ENCODE measurements around the gene ENTREP1. TPM values are rescaled to one million over a fixed set of nuclear protein-coding genes. Genes with fewer than 3 reads are reported as not detected.

ENTREP1 gene
- total and polyA plus RNA-seq, 2 experiments from 2014 or later: 0.94 to 2.2 TPM

GRCh38 chr9:69431203-69431602, 106.2 kb downstream of the ENTREP1 start:
- WGBS (ENCODE audit: low lambda C conversion rate, missing lambda C conversion rate): 94% methylated on average over 13 of the region's 13 CpGs
- no peaks in the 10 kb centered on the region for H3K27me3 ChIP-seq
- H4K20me1 ChIP-seq (ENCODE audit: insufficient read depth, poor library complexity, severe bottlenecking): no peaks in the 10 kb centered on the region
- no peak for TF ChIP-seq CTCF (IDR thresholded peaks at IDR 0.05; ENCODE audit: poor library complexity)
- no peak for TF ChIP-seq EZH2 (IDR thresholded peaks at IDR 0.05; ENCODE audit: borderline replicate concordance)
- no peak for TF ChIP-seq EZH2phosphoT487 (IDR thresholded peaks at IDR 0.05; ENCODE audit: low read depth, severe bottlenecking, unreplicated experiment)
- no peak overlapping the region for H3K27ac ChIP-seq
- DNase-seq (ENCODE audit: low spot score): no peak
- no peaks in the 10 kb centered on the region for H3K9me2 ChIP-seq (replicated peaks; ENCODE audit: insufficient read depth)
- no peak overlapping the region for H3K4me2 ChIP-seq
- H3K4me1 ChIP-seq (ENCODE audit: insufficient read depth): no peaks in the 10 kb centered on the region
- H3K79me2 ChIP-seq: no peaks in the 10 kb centered on the region
- H2AFZ ChIP-seq: no peak overlapping the region
- H3K36me3 ChIP-seq (replicated peaks; ENCODE audit: insufficient read depth, low read depth): no peaks in the 10 kb centered on the region
- no peaks in the 10 kb centered on the region for H3K9me3 ChIP-seq (ENCODE audit: low read depth)
- no peak overlapping the region for H3K4me3 ChIP-seq

GRCh38 chr9:69431777-69432176, 106.8 kb downstream of the ENTREP1 start:
- no peaks in the 10 kb centered on the region for H3K9me2 ChIP-seq (replicated peaks; ENCODE audit: insufficient read depth)
- H3K4me3 ChIP-seq: no peak overlapping the region
- WGBS (ENCODE audit: low lambda C conversion rate, missing lambda C conversion rate): 92% methylated on average over 1 of the region's 1 CpG
- H2AFZ ChIP-seq: no peak overlapping the region
- TF ChIP-seq EZH2 (IDR thresholded peaks at IDR 0.05; ENCODE audit: borderline replicate concordance): no peak
- no peak for TF ChIP-seq EZH2phosphoT487 (IDR thresholded peaks at IDR 0.05; ENCODE audit: low read depth, severe bottlenecking, unreplicated experiment)
- TF ChIP-seq CTCF (IDR thresholded peaks at IDR 0.05; ENCODE audit: poor library complexity): no peak
- H4K20me1 ChIP-seq (ENCODE audit: insufficient read depth, poor library complexity, severe bottlenecking): no peaks in the 10 kb centered on the region
- no peak overlapping the region for H3K4me2 ChIP-seq
- no peaks in the 10 kb centered on the region for H3K4me1 ChIP-seq (ENCODE audit: insufficient read depth)
- H3K79me2 ChIP-seq: no peaks in the 10 kb centered on the region
- no peaks in the 10 kb centered on the region for H3K27me3 ChIP-seq
- no peak overlapping the region for H3K27ac ChIP-seq
- no peaks in the 10 kb centered on the region for H3K36me3 ChIP-seq (replicated peaks; ENCODE audit: insufficient read depth, low read depth)
- H3K9me3 ChIP-seq (ENCODE audit: low read depth): no peaks in the 10 kb centered on the region
- DNase-seq (ENCODE audit: low spot score): no peak

GRCh38 chr9:69432623-69433022, 107.6 kb downstream of the ENTREP1 start:
- Histone ChIP-seq H3K36me3 (replicated peaks; ENCODE audit: insufficient read depth, low read depth) (no peaks in the 10 kb centered on the region), H3K79me2 (no peaks in the 10 kb centered on the region), H3K9me2 (replicated peaks; ENCODE audit: insufficient read depth) (no peaks in the 10 kb centered on the region), H4K20me1 (ENCODE audit: insufficient read depth, poor library complexity, severe bottlenecking) (no peaks in the 10 kb centered on the region), H2AFZ (no peak overlapping the region), H3K27ac (no peak overlapping the region), H3K4me2 (no peak overlapping the region), H3K4me3 (no peak overlapping the region), H3K9me3 (ENCODE audit: low read depth) (no peaks in the 10 kb centered on the region), H3K27me3 (no peaks in the 10 kb centered on the region), H3K4me1 (ENCODE audit: insufficient read depth) (no peaks in the 10 kb centered on the region)
- DNase-seq (ENCODE audit: low spot score): no peak
- no peak for TF ChIP-seq EZH2phosphoT487 (IDR thresholded peaks at IDR 0.05; ENCODE audit: low read depth, severe bottlenecking, unreplicated experiment)
- TF ChIP-seq EZH2 (IDR thresholded peaks at IDR 0.05; ENCODE audit: borderline replicate concordance): no peak
- TF ChIP-seq CTCF (IDR thresholded peaks at IDR 0.05; ENCODE audit: poor library complexity): no peak
- 89% methylated on average over 11 of the region's 11 CpGs for WGBS (ENCODE audit: low lambda C conversion rate, missing lambda C conversion rate)

- no peaks in the 10 kb centered on the region for H3K4me1 ChIP-seq (ENCODE audit: insufficient read depth)
Observed at GRCh38 chr9:69433392-69433791, 108.4 kb downstream of the ENTREP1 start.

More at GRCh38 chr9:69433392-69433791, 108.4 kb downstream of the ENTREP1 start:
- H3K4me3 ChIP-seq: no peak overlapping the region
- H3K9me2 ChIP-seq (replicated peaks; ENCODE audit: insufficient read depth): no peaks in the 10 kb centered on the region
- no peaks in the 10 kb centered on the region for H3K36me3 ChIP-seq (replicated peaks; ENCODE audit: insufficient read depth, low read depth)
- no peaks in the 10 kb centered on the region for H3K9me3 ChIP-seq (ENCODE audit: low read depth)
- TF ChIP-seq EZH2 (IDR thresholded peaks at IDR 0.05; ENCODE audit: borderline replicate concordance) (no peak), CTCF (IDR thresholded peaks at IDR 0.05; ENCODE audit: poor library complexity) (no peak), EZH2phosphoT487 (IDR thresholded peaks at IDR 0.05; ENCODE audit: low read depth, severe bottlenecking, unreplicated experiment) (no peak)
- H4K20me1 ChIP-seq (ENCODE audit: insufficient read depth, poor library complexity, severe bottlenecking): no peaks in the 10 kb centered on the region
- no peak for DNase-seq (ENCODE audit: low spot score)
- no peak overlapping the region for H3K4me2 ChIP-seq
- H3K79me2 ChIP-seq: no peaks in the 10 kb centered on the region
- no peak overlapping the region for H2AFZ ChIP-seq
- no peak overlapping the region for H3K27ac ChIP-seq
- WGBS (ENCODE audit: low lambda C conversion rate, missing lambda C conversion rate): 19% methylated on average over 1 of the region's 1 CpG
- H3K27me3 ChIP-seq: no peaks in the 10 kb centered on the region
